Tibial artery (tissue), 4 donors: ENCODE measurements around the gene PPARG.

Experiments
- DNase-seq, 2 donors: peaks; one replicate each; pipeline ENCODE4 v3.0.0-alpha.2; 2019
- H3K27ac ChIP-seq, 2 donors: fragments of 200-600 bp; sonication (generic) in 1 of 2; 1 replicate in 1 of 2; 2 replicates in 1 of 2; pipeline ENCODE4 v1.5.1; 2018 to 2019; ENCODE audit warnings: mild to moderate bottlenecking in 1 of 2
- H3K27me3 ChIP-seq, 2 donors: fragments of 200-600 bp; sonication (generic) in 1 of 2; one replicate each; pipeline versions ENCODE4 v1.5.1 to v1.6.0; 2016 to 2019
- H3K36me3 ChIP-seq, 3 donors: fragments of 200-600 bp; sonication (generic) in 2 of 3; one replicate each; pipeline ENCODE4 v1.5.1; 2016 to 2019; ENCODE audit warnings: mild to moderate bottlenecking in 2 of 3
- H3K4me1 ChIP-seq, 4 donors: fragments of 200-600 bp; sonication (generic) in 2 of 4; 1 replicate in 3 of 4; 2 replicates in 1 of 4; pipeline ENCODE4 v1.5.1; 2016 to 2019
- H3K4me3 ChIP-seq, 2 donors: fragments of 200-600 bp; sonication (generic) in 1 of 2; 1 replicate in 1 of 2; 2 replicates in 1 of 2; pipeline ENCODE4 v1.5.1; 2018 to 2019; ENCODE audit warnings: mild to moderate bottlenecking in 2 of 2
- H3K9me3 ChIP-seq, 3 donors: fragments of 200-600 bp; sonication (generic) in 1 of 3; one replicate each; pipeline ENCODE4 v1.5.1; 2016 to 2019
- intact Hi-C: fragments of 100-400 bp; cut with DNase I; formaldehyde crosslinking; loops from one replicate; pipeline ENCODE4 v1.15.0; 2023; ENCODE audit warnings: low total_unique reads
- TF ChIP-seq, protein P1 (sequence below), 2 experiments: fragments of 200-600 bp in 1 of 2; fragments of 450-650 bp in 1 of 2; IDR thresholded peaks; one replicate each; pipeline ENCODE4 v1.5.1; 2017 to 2019; ENCODE audit warnings: antibody characterized with exemption in 2 of 2, mild to moderate bottlenecking in 1 of 2, moderate library complexity in 1 of 2

Gene PPARG

DNA sequence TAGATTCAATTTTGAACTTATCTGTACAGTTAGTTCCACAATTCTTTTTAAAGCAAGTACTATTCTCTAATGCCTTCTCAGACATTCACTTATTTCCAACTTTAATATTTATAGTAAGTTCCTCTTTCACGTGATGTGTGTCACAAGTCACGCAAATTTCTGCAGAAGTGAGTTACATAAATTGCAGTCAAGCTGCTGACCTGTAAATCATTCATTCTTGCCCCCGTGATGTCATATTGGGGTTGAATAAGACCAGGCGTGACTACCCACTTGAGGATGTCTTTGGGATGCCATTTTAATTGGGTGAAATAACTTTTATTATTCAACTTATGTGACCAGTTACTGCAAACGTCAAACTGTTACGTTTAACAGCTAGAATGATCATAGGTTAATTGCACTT is 15.1 kb downstream of the PPARG start:
- Histone ChIP-seq H3K36me3 (no peaks in the 10 kb centered on the region), H3K27ac (no peak overlapping the region), H3K4me3 (no peak overlapping the region), H3K4me1 (no peaks in the 10 kb centered on the region), H3K27me3 (no peaks in the 10 kb centered on the region), H3K9me3 (peaks cover 0 to 4% (median 0%) of the 10 kb centered on the region in 3 donors)
- no peak for DNase-seq
- TF ChIP-seq, protein P1, sequence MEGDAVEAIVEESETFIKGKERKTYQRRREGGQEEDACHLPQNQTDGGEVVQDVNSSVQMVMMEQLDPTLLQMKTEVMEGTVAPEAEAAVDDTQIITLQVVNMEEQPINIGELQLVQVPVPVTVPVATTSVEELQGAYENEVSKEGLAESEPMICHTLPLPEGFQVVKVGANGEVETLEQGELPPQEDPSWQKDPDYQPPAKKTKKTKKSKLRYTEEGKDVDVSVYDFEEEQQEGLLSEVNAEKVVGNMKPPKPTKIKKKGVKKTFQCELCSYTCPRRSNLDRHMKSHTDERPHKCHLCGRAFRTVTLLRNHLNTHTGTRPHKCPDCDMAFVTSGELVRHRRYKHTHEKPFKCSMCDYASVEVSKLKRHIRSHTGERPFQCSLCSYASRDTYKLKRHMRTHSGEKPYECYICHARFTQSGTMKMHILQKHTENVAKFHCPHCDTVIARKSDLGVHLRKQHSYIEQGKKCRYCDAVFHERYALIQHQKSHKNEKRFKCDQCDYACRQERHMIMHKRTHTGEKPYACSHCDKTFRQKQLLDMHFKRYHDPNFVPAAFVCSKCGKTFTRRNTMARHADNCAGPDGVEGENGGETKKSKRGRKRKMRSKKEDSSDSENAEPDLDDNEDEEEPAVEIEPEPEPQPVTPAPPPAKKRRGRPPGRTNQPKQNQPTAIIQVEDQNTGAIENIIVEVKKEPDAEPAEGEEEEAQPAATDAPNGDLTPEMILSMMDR (IDR thresholded peaks at IDR 0.05): no peak
- intact Hi-C loops: no loop called here

DNA sequence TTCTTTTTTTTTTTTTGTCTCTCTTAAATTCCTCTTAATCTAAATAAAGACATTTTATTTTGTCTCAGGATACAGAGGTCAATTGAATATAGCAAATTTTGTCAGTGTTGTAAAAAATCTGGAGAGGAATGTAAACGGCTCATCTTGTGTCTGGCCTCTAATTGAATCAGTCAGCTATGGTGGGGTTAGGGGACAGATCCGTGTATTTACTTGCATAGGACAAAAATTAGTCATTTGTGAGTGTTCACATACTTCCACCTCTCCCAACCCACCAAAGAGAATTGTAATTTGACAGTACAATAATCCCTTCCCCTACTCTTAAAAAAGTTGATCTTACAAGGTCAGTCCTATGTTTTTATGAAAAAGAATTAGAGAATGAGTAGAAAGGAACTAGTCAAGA is 18.3 kb downstream of the PPARG start:
- Histone ChIP-seq H3K9me3 (peaks cover 0 to 4% (median 0%) of the 10 kb centered on the region in 3 donors), H3K27ac (no peak overlapping the region), H3K36me3 (no peaks in the 10 kb centered on the region), H3K4me1 (no peaks in the 10 kb centered on the region), H3K27me3 (no peaks in the 10 kb centered on the region), H3K4me3 (no peak overlapping the region)
- DNase-seq: no peak
- intact Hi-C loops: no loop called here
- TF ChIP-seq, protein P1 (IDR thresholded peaks at IDR 0.05): no peak

DNA sequence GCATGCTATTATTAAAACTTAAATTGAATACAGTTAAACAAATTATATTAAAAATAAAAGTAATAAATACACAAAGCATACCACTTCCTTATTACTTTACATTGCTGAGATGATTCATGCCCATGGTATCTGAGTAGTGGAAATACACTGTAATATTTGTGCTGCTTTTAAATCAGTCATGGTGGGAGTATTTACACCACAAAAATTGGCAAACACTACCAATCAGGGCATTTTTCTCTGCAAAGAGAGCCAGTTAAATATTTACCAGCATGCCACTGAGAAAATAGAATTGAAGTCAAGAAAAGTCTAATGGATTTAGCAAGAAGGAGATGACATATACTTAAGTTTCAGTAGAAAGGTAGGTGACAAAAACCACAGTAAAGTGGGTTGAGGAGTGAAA is 19.6 kb downstream of the PPARG start:
- no peaks in the 10 kb centered on the region for H3K27me3 ChIP-seq
- H3K36me3 ChIP-seq: no peaks in the 10 kb centered on the region
- TF ChIP-seq, protein P1 (IDR thresholded peaks at IDR 0.05): no peak
- intact Hi-C loops: no loop called here
- no peak for DNase-seq
- no peak overlapping the region for H3K27ac ChIP-seq
- no peak overlapping the region for H3K4me3 ChIP-seq
- no peaks in the 10 kb centered on the region for H3K4me1 ChIP-seq
- H3K9me3 ChIP-seq: peaks cover 0 to 4% (median 0%) of the 10 kb centered on the region in 3 donors

DNA sequence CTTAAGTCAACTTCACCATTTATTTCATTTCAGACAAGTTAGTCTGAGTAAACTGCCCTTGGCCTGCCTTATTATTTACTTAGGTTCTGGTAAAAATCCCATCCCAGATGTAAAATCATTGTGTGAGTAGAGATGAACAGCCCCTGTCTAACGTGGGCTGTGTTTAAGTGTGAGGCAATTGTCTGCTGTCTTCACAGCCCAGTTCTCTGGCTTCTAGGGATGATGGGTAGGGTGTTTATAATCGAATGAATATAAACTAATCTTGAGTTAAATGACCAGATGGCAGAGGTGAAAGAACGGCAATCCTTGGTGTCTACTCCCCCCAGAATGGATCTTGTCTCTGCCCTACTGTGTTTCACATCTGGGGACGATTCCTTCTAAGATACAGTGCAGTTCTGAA is 20.8 kb downstream of the PPARG start:
- Histone ChIP-seq H3K4me3 (no peak overlapping the region), H3K4me1 (no peaks in the 10 kb centered on the region), H3K36me3 (no peaks in the 10 kb centered on the region), H3K27ac (no peak overlapping the region), H3K27me3 (peaks cover 0 to 2% of the 10 kb centered on the region in 2 donors), H3K9me3 (peaks cover 0 to 4% (median 0%) of the 10 kb centered on the region in 3 donors)
- no peak for DNase-seq
- intact Hi-C loops: no loop called here
- TF ChIP-seq, protein P1 (IDR thresholded peaks at IDR 0.05): no peak

DNA sequence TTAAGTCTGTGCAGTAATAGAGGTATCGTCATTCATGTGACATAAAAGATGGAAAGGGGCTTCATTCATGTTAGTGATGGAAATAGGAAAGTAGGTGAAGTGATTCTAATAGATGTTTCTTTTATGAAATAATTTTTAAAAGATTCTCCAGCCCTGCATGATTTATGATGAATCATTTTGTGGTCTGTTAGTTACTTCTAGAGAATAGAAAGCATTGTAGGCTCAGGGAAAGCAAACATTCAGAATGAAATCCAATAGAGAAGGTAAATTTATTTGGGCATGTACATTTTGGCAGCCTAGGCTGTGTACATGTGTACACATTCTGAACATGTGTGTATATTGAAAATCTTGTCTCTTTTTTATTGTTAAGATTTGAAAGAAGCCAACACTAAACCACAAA is 23.1 kb downstream of the PPARG start:
- H3K36me3 ChIP-seq: no peaks in the 10 kb centered on the region
- TF ChIP-seq, protein P1 (IDR thresholded peaks at IDR 0.05): no peak
- no peak overlapping the region for H3K27ac ChIP-seq
- no peak overlapping the region for H3K4me3 ChIP-seq
- H3K9me3 ChIP-seq: peaks cover 0 to 4% (median 0%) of the 10 kb centered on the region in 3 donors
- H3K4me1 ChIP-seq: no peaks in the 10 kb centered on the region
- peaks cover 0 to 2% of the 10 kb centered on the region in 2 donors for H3K27me3 ChIP-seq
- DNase-seq: no peak
- intact Hi-C loops: no loop called here

DNA sequence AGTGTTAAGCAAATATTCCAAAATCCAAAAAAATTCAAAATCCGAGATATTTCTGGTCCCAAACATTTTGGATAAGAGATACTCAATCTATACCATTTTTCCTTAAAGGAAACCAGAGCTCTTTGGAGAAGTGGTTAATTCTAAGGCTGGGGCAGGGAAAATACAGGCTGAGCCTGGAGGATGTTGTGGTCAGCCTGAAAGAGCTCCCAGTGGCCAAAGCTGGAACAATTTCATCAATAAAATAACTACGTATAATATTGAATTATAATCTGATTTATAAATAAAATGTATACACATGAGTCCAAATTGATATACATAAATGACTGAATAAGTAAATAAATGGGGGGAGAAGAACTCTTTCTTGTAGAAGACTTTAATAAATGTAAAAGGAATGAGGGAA is 24.6 kb downstream of the PPARG start:
- H3K27ac ChIP-seq: no peak overlapping the region
- H3K27me3 ChIP-seq: peaks cover 0 to 2% of the 10 kb centered on the region in 2 donors
- no peaks in the 10 kb centered on the region for H3K4me1 ChIP-seq
- TF ChIP-seq, protein P1 (IDR thresholded peaks at IDR 0.05): no peak
- DNase-seq: no peak
- peaks cover 0 to 3% (median 0%) of the 10 kb centered on the region in 3 donors for H3K9me3 ChIP-seq
- intact Hi-C loops: no loop called here
- H3K36me3 ChIP-seq: no peaks in the 10 kb centered on the region
- H3K4me3 ChIP-seq: no peak overlapping the region
